ENCODE measurements around the gene ATP2B2.
"Not testable (repeated sequence)": the region's sequence is repeated elsewhere in the genome, so short reads cannot be mapped to it uniquely, and the experiment has no call there.

Gene ATP2B2

GRCh38 chr3:10317311-10317960, 187.9 kb downstream of the ATP2B2 start:
- no peak for DNase-seq

GRCh38 chr3:10315771-10316344, 189.5 kb downstream of the ATP2B2 start:
- no peak for DNase-seq

- no peak for DNase-seq
Observed at GRCh38 chr3:10315101-10315500, 190.3 kb downstream of the ATP2B2 start.

- DNase-seq, result no peak
Observed at GRCh38 chr3:10312861-10313260, 192.5 kb downstream of the ATP2B2 start.

GRCh38 chr3:10312391-10312790, 193.0 kb downstream of the ATP2B2 start:
- DNase-seq, result no peak

GRCh38 chr3:10311710-10312109, 193.7 kb downstream of the ATP2B2 start:
- no peak for DNase-seq

GRCh38 chr3:10310578-10310977, 194.8 kb downstream of the ATP2B2 start:
- DNase-seq, result peak; percentile 59

- no peak for DNase-seq
Observed at GRCh38 chr3:10309736-10310135, 195.7 kb downstream of the ATP2B2 start.

- DNase-seq, result no peak
Observed at GRCh38 chr3:10308678-10309077, 196.7 kb downstream of the ATP2B2 start.

GRCh38 chr3:10306156-10306555, 199.2 kb downstream of the ATP2B2 start:
- no peak for DNase-seq

GRCh38 chr3:10305331-10305902, 200.0 kb downstream of the ATP2B2 start:
- no peak for DNase-seq

- no peak for DNase-seq
Observed at GRCh38 chr3:10304905-10305304, 200.5 kb downstream of the ATP2B2 start.

- no peak for DNase-seq
Observed at GRCh38 chr3:10303785-10304184, 201.6 kb downstream of the ATP2B2 start.

- DNase-seq, result no peak
Observed at GRCh38 chr3:10303105-10303504, 202.3 kb downstream of the ATP2B2 start.

GRCh38 chr3:10300087-10300486, 205.3 kb downstream of the ATP2B2 start:
- no peak for DNase-seq

GRCh38 chr3:10299679-10300078, 205.7 kb downstream of the ATP2B2 start:
- no peak for DNase-seq

GRCh38 chr3:10299175-10299574, 206.2 kb downstream of the ATP2B2 start:
- DNase-seq, result no peak

GRCh38 chr3:10298064-10298463, 207.3 kb downstream of the ATP2B2 start:
- not testable (repeated sequence) for DNase-seq

- DNase-seq, result no peak
Observed at GRCh38 chr3:10294030-10294586, 211.3 kb downstream of the ATP2B2 start.

GRCh38 chr3:10292505-10293419, 212.6 kb downstream of the ATP2B2 start, which contains the start of gene GHRL:
Gene GHRL (minus strand): TSS chr3:10292947. CDS start chr3:10290180, 2,767 bp downstream.
- peak; percentile 15 for DNase-seq

GRCh38 chr3:10291641-10292040, 213.7 kb downstream of the ATP2B2 start:
- DNase-seq, result no peak

- no peak for DNase-seq
Observed at GRCh38 chr3:10290481-10291176, 214.8 kb downstream of the ATP2B2 start.
